ENCODE data around the gene WDR75.
"Not testable (repeated sequence)": the region's sequence is repeated elsewhere in the genome, so short reads cannot be mapped to it uniquely, and the experiment has no call there.

WDR75 gene

DNA sequence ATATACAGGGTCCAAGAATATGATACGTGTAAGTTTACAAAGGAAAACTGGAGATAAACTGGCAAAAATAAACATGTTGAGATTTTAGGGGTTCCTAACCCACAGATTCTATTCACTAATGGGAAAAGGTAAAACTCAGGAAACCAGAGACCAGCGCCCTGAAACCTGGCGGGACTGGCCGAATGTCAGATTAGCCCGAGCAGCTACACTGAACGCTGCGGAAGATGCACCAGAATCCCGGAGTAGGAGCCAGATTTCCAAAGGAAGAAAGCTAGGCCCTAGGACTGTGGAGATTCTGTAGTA lies 679 bp upstream of the WDR75 start:
- DNase-seq (ENCODE audit: low read depth in 2 of 3, low spot score in 1 of 3): no peak

GRCh38 chr2:189441709-189442074 lies 418 bp downstream of the WDR75 start:
- DNase-seq (ENCODE audit: low read depth in 2 of 3, low spot score in 1 of 3): no peak

DNA sequence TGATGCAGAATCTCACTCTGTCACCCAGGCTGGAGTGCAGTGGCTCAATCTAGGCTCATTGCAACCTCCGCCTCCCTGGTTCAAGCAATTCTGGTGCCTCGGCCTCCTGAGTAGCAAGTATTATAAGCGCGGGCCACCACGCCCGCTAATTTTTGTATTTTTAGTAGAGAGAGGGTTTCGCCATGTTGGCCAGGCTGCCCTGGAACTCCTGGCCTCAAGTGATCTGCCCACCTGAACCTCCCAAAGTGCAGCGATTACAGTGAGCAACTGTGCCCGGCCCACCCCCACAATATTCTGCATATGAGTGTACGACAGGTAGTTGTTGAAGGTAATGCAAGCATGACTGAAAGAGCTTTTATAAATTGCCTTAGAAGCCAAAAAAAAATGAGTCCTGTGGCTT lies 1.2 kb downstream of the WDR75 start:
- DNase-seq (ENCODE audit: low read depth in 2 of 3, low spot score in 1 of 3): peak in 1 of 3 donors; percentile 8

DNA sequence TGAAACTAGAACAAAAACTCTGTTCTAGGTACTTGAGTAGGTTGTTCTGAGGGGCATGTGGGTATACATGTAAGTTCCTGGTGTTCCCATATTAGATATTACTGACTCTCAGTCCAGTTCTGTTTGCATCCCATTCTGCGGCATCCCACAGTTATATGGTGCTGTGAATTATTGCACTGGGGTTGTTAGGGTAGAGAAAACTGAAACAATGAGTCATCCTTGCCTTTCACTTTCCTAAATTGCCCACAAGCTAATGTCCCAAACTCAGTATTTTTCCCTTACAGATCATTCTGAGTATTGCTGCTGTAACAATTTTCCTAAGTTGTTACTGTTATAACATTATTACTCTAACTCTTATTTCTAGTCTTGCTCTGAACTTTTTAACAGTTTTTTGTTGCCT lies 3.0 kb downstream of the WDR75 start:
- DNase-seq (ENCODE audit: low read depth in 2 of 3, low spot score in 1 of 3): peak in 1 of 3 donors; percentile 28

- no peak for DNase-seq (ENCODE audit: low read depth in 2 of 3, low spot score in 1 of 3)
Observed at GRCh38 chr2:189446780-189447179, 5.5 kb downstream of the WDR75 start.

GRCh38 chr2:189454009-189454408 lies 12.7 kb downstream of the WDR75 start:
- no peak for DNase-seq (ENCODE audit: low read depth in 2 of 3, low spot score in 1 of 3)

- DNase-seq (ENCODE audit: low read depth in 2 of 3, low spot score in 1 of 3): no peak
Observed at GRCh38 chr2:189465076-189465475, 23.8 kb downstream of the WDR75 start.

- no peak for DNase-seq (ENCODE audit: low read depth in 2 of 3, low spot score in 1 of 3)
Observed at GRCh38 chr2:189465478-189465877, 24.2 kb downstream of the WDR75 start.

GRCh38 chr2:189466046-189466445 lies 24.8 kb downstream of the WDR75 start:
- no peak for DNase-seq (ENCODE audit: low read depth in 2 of 3, low spot score in 1 of 3)

GRCh38 chr2:189466656-189467055 lies 25.4 kb downstream of the WDR75 start:
- no peak for DNase-seq (ENCODE audit: low read depth in 2 of 3, low spot score in 1 of 3)

- no peak for DNase-seq (ENCODE audit: low read depth in 2 of 3, low spot score in 1 of 3)
Observed at GRCh38 chr2:189467160-189467559, 25.9 kb downstream of the WDR75 start.

- DNase-seq (ENCODE audit: low read depth in 2 of 3, low spot score in 1 of 3): no peak
Observed at GRCh38 chr2:189467593-189467992, 26.3 kb downstream of the WDR75 start.

DNA sequence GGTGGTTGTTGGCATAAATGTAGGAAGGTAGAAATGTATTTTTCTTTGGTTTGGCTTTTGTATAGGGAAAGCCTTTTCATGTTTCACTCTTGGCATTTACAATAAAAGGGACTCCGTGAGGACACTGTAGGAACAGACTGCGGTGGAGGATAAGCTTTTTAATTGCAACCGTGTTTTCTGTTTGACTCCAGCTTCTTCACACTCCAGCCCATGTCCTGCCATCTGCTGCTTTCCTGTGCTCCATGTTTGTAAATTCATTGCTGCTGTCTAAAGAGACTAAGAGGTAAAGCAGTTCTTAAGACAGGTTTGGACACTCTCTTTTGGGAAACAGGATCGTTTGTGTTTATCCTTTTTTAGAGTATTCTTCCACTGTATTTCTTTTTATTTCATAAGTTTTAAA lies 33.3 kb downstream of the WDR75 start:
- no peak for DNase-seq (ENCODE audit: low read depth in 2 of 3, low spot score in 1 of 3)

DNA sequence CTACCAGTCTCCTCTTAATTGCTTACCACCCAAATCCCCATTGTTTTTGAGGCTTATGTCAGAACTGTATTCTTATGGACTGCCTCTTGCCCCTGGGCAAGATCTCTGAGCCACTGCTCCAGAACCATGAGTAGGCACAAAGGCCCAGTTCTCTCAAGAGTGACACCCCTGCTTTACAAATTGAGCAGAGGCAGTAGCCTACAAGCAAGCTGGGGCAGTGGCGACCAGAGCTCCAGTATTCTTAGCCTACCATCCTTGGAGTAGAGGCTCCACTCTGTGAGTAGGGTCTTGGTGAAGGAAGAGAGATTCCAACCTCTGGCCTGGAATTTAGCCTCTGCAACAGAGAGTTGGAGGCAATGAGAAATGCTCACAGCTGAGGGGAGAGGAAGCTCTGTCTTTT lies 36.5 kb downstream of the WDR75 start:
- DNase-seq (ENCODE audit: low read depth in 2 of 3, low spot score in 1 of 3): no peak

DNA sequence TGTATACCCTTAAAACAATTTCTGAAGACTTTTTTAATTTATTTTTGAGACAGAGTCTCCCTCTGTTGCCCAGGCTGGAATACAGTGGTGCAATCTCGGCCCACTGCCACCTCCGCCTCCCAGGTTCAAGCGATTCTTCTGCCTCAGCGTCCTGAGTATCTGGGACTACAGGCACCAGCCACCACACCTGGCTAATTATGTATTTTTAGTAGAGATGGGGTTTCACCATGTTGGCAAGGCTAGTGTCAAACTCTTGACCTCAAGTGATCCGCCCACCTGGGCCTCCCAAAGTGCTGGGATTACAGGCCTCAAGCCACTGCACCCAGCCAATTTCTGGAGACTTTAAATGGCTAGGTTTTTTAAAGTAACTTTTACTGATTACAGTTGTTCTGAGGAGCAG lies 37.0 kb downstream of the WDR75 start:
- DNase-seq (ENCODE audit: low read depth in 2 of 3, low spot score in 1 of 3): not testable (repeated sequence)

DNA sequence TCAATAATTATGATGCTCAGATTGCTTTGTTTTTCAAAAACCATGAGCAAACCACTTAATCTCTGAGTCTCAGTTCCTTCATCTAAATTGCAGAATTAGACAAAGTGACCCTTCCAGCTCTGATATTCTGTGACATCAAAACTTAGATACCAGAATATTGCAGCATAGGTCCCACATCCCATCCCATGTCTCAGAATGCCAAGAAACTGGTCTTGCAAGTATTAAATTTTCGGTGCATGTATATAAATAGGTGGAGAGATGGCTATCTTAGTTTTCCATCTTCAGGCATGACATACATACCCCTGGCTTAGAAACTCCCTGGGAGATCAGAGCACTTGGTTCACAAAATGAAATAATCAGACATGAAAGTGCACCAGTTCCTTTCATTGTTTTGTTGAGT lies 39.8 kb downstream of the WDR75 start:
- no peak for DNase-seq (ENCODE audit: low read depth in 2 of 3, low spot score in 1 of 3)

DNA sequence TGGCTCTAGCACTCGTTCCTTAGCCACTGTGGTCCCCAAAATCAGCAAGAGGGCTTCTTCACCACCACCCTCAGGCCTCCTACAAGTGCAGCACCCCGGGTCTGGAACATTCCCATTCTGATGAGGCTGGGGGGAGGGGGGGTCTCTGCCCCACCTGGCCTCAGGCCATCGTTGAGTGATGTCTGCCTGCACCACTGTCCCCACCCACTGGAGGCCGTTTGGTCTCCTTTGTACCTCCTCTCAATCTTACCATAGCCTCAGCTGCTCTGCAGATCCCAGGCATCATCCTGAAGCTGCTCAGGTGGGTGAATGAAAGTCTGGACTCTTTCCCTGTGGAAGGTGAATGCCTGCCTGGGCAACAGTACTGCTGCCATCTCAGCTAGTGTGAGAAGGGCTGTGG lies 42.3 kb downstream of the WDR75 start:
- no peak for DNase-seq (ENCODE audit: low read depth in 2 of 3, low spot score in 1 of 3)

DNA sequence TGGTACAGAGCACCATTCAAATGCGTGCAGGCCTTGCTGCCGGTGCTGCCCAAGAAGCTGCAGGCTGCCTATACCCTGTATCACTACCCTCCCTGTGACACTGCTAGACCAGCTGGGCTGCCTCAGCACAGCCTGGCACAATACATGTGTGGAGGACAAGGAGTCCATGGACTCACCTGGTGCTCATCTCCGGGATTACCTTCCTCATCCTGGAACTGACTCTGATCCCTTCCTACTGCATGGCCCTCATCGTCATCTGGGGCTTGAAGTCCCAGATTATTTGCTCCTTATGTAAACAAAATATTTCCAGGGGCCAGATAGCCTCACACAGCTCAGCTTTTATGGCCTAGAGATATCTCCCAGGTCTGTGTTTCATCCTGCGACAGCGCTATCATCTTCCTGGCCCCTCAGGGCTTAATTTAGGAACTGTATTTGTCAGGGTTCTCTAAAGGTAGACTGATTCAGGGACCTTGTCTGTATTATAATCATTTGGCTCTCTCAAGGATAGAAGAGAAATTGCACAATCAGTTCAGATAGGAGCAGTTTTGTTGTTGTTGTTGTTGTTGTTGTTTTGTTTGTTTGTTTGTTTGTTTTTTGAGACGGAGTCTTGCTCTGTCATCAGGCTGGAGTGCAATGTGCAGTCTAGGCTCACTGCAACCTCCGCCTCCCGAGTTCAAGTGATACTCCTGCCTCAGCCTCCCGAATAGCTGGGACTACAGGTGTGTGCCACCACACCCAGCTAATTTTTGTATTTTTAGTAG lies 42.9 kb downstream of the WDR75 start:
- no peak for DNase-seq (ENCODE audit: low read depth in 2 of 3, low spot score in 1 of 3)

- DNase-seq (ENCODE audit: low read depth in 2 of 3, low spot score in 1 of 3): no peak
Observed at GRCh38 chr2:189485146-189485545, 43.9 kb downstream of the WDR75 start.

GRCh38 chr2:189486237-189486770 lies 45.0 kb downstream of the WDR75 start:
- DNase-seq (ENCODE audit: low read depth in 2 of 3, low spot score in 1 of 3): no peak

- no peak for DNase-seq (ENCODE audit: low read depth in 2 of 3, low spot score in 1 of 3)
Observed at GRCh38 chr2:189487283-189488007, 46.2 kb downstream of the WDR75 start.

DNA sequence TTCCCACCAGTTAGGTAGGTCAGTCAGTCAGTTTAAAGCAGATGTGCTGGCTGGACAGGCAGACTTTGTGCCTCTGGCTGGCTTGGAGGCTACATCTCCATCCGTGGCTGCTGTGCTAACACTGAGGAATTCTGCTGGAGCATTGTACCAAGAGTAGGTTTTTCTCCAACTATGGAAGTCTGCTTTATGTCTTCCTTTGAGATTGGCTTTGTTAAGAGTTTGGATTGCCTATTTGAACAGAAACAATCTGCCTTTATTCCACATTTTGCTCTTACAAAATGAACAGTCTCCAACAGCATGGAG lies 46.7 kb downstream of the WDR75 start:
- no peak for DNase-seq (ENCODE audit: low read depth in 2 of 3, low spot score in 1 of 3)

- DNase-seq (ENCODE audit: low read depth in 2 of 3, low spot score in 1 of 3): no peak
Observed at GRCh38 chr2:189492451-189492850, 51.2 kb downstream of the WDR75 start.
